Keratinocyte (primary cell): ENCODE results near the gene RAB5IF. TPM values are rescaled to one million over a fixed set of nuclear protein-coding genes. Genes with fewer than 3 reads are reported as not detected.

Experiments used
- DNase-seq: peaks from one replicate; pipeline ENCODE4 v3.0.0-alpha.2; 2011; ENCODE audit warnings: low read depth, missing footprints, low spot score
- FAIRE-seq: peaks from 2 replicates; lab custom pipeline; 2011; peaks lifted over from hg19 to GRCh38; lab: Jason Lieb, UNC
- H2AFZ ChIP-seq: 2 replicates; pipeline ENCODE4 v1.6.0; 2012; ENCODE audit warnings: low read length, control low read depth, inconsistent platforms; ENCODE audit not compliant: control insufficient read depth
- H3K27ac ChIP-seq: 2 replicates; pipeline ENCODE4 v1.5.1; 2011; ENCODE audit warnings: low read length; ENCODE audit not compliant: control insufficient read depth, insufficient read depth
- H3K27me3 ChIP-seq: 3 replicates; pipeline ENCODE4 v1.6.0; 2011; ENCODE audit warnings: low read length; ENCODE audit not compliant: control insufficient read depth, insufficient read depth; ENCODE audit errors: extremely low read depth
- H3K36me3 ChIP-seq, 2 experiments: 2 replicates in 1 of 2; 3 replicates in 1 of 2; pipeline ENCODE4 v1.5.1; 2011; ENCODE audit warnings: low read length in 2 of 2, mild to moderate bottlenecking in 1 of 2; ENCODE audit not compliant: control insufficient read depth in 2 of 2, insufficient read depth in 2 of 2; ENCODE audit errors: extremely low read depth in 1 of 2
- H3K4me1 ChIP-seq: 3 replicates; pipeline ENCODE4 v1.5.1; 2011; ENCODE audit warnings: low read length; ENCODE audit not compliant: control insufficient read depth, insufficient read depth; ENCODE audit errors: extremely low read depth
- H3K4me2 ChIP-seq: 3 replicates; pipeline ENCODE4 v1.6.0; 2011; ENCODE audit warnings: low read depth, low read length; ENCODE audit not compliant: control insufficient read depth, insufficient read depth; ENCODE audit errors: extremely low read depth
- H3K4me3 ChIP-seq, 3 experiments: fragments of 200-600 bp in 1 of 3; sonication (generic) in 1 of 3; 2 replicates in 2 of 3; 3 replicates in 1 of 3; pipeline ENCODE4 v1.5.1; 2011 to 2016; ENCODE audit warnings: low read length in 3 of 3, mild to moderate bottlenecking in 3 of 3, control low read depth in 2 of 3, inconsistent platforms in 1 of 3, low read depth in 1 of 3, mixed read lengths in 1 of 3, mixed run types in 1 of 3, moderate library complexity in 1 of 3; ENCODE audit not compliant: control insufficient read depth in 2 of 3, insufficient read depth in 2 of 3; ENCODE audit errors: extremely low read depth in 1 of 3
- H3K79me2 ChIP-seq: 2 replicates; pipeline ENCODE4 v1.6.0; 2012; ENCODE audit warnings: low read length; ENCODE audit not compliant: control insufficient read depth, insufficient read depth
- H3K9ac ChIP-seq: 3 replicates; pipeline ENCODE4 v1.6.0; 2011; ENCODE audit warnings: low read length; ENCODE audit not compliant: control insufficient read depth, insufficient read depth; ENCODE audit errors: extremely low read depth
- H3K9me1 ChIP-seq: 3 replicates; pipeline ENCODE4 v1.6.0; 2011; ENCODE audit warnings: low read length; ENCODE audit not compliant: control insufficient read depth, insufficient read depth; ENCODE audit errors: extremely low read depth
- H3K9me3 ChIP-seq: 2 replicates; pipeline ENCODE4 v1.5.1; 2012; ENCODE audit warnings: low read depth, low read length; ENCODE audit not compliant: control insufficient read depth
- H4K20me1 ChIP-seq: 3 replicates; pipeline ENCODE4 v1.6.0; 2011; ENCODE audit warnings: low read length; ENCODE audit not compliant: control insufficient read depth, insufficient read depth; ENCODE audit errors: extremely low read depth
- CTCF ChIP-seq, 3 experiments: IDR thresholded peaks in 1 of 3; conservative IDR thresholded peaks in 1 of 3; optimal IDR thresholded peaks in 1 of 3; 2 replicates in 2 of 3; 3 replicates in 1 of 3; pipeline versions ENCODE3 to v1.5.1; 2011; ENCODE audit warnings: low read length in 3 of 3, mild to moderate bottlenecking in 3 of 3, moderate library complexity in 2 of 3, control low read depth in 1 of 3, inconsistent platforms in 1 of 3; ENCODE audit not compliant: insufficient read depth in 2 of 3; ENCODE audit errors: extremely low read depth in 1 of 3
- EZH2 ChIP-seq: IDR thresholded peaks from one replicate; pipeline ENCODE4 v1.6.1; 2012; ENCODE audit warnings: inconsistent platforms, mild to moderate bottlenecking, low read length, moderate library complexity
- dilution Hi-C: fragments of 300-500 bp; cut with MboI; formaldehyde crosslinking; loops from one replicate; pipeline ENCODE4 v1.7.0; 2020; ENCODE audit warnings: low sequenced_read_pairs; ENCODE audit not compliant: extremely low pct_ligation_motif_present
- polyA minus RNA-seq, 3 experiments: library from RNA; depleted of rRNA, polyadenylated mRNA; stranded (reverse); fragments of >200 nt; gene quantifications; 1 replicate in 1 of 3; 2 replicates in 1 of 3; 3 replicates in 1 of 3; pipeline ENCODE4 v1.2.3, GENCODE V29; 2011
- polyA plus RNA-seq, 5 experiments: library from polyadenylated mRNA; depleted of rRNA in 3 of 5; stranded (reverse) in 3 of 5; stranded (forward) in 1 of 5; unstranded in 1 of 5; fragments of >200 nt; gene quantifications; 1 replicate in 1 of 5; 2 replicates in 3 of 5; 3 replicates in 1 of 5; pipeline versions ENCODE4 v1.2.1 to v1.2.3, GENCODE V29; 2011 to 2012; ENCODE audit warnings: missing spikeins in 2 of 5, low read depth in 1 of 5, low replicate concordance in 1 of 5

RAB5IF gene, protein sequence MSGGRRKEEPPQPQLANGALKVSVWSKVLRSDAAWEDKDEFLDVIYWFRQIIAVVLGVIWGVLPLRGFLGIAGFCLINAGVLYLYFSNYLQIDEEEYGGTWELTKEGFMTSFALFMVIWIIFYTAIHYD
- 134 to 203 TPM (median 188 TPM) in 3 replicates for polyA plus RNA-seq
- polyA plus RNA-seq (2011; ENCODE audit: low read depth) = 17.4 TPM
- 169 and 262 TPM in 2 replicates for polyA plus RNA-seq (2011; cell fraction: cytosol; rRNA removed)
- polyA plus RNA-seq (2011; cell fraction: nucleus; rRNA removed) = 126 and 144 TPM in 2 replicates
- 105 and 115 TPM in 2 replicates for polyA plus RNA-seq (2012; ENCODE audit: low replicate concordance)
- 49.9 to 83.7 TPM (median 56.2 TPM) in 3 replicates for polyA minus RNA-seq
- 97.1 TPM for polyA minus RNA-seq (2011; cell fraction: cytosol; rRNA and poly(A)+ RNA removed)
- 19.6 and 20.7 TPM in 2 replicates for polyA minus RNA-seq (2011; cell fraction: nucleus; rRNA and poly(A)+ RNA removed)

- H3K4me1 ChIP-seq = peaks cover 19% of the 10 kb centered on the region
- DNase-seq (peak; percentile 91), FAIRE-seq (no peak)
- H3K27me3 ChIP-seq = no peaks in the 10 kb centered on the region
- peaks cover 14 to 17% of the 10 kb centered on the region in 2 experiments for H3K36me3 ChIP-seq
- peaks cover 34% of the 10 kb centered on the region for H3K79me2 ChIP-seq
- H2AFZ ChIP-seq = peak within 1 kb of the TSS; percentile 97
- H4K20me1 ChIP-seq = peaks cover 3% of the 10 kb centered on the region
- dilution Hi-C loops = no loop called here
- peak within 1 kb of the TSS; percentile 87 for H3K4me2 ChIP-seq
- H3K4me3 ChIP-seq = peak within 1 kb of the TSS; percentile 67 to 91 (median 79)
- peak within 1 kb of the TSS; percentile 67 for H3K27ac ChIP-seq
- no peaks in the 10 kb centered on the region for H3K9me3 ChIP-seq
- H3K9ac ChIP-seq = peak within 1 kb of the TSS; percentile 83
- no peaks in the 10 kb centered on the region for H3K9me1 ChIP-seq
- TF ChIP-seq CTCF (optimal IDR thresholded peaks at IDR 0.05 in 1 of 3, IDR thresholded peaks at IDR 0.05 in 1 of 3, conservative IDR thresholded peaks at IDR 0.05 in 1 of 3; ENCODE audit: extremely low read depth in 1 of 3, insufficient read depth in 2 of 3, low read length in 3 of 3) = peak; percentile 93 to 100 (median 97)
- no peak for TF ChIP-seq EZH2
These were observed at the start of gene RAB5IF for GRCh38 chr20:36605399-36606157. Gene RAB5IF (plus strand): TSS chr20:36605779. CDS start chr20:36605952, 173 bp downstream.

DNA sequence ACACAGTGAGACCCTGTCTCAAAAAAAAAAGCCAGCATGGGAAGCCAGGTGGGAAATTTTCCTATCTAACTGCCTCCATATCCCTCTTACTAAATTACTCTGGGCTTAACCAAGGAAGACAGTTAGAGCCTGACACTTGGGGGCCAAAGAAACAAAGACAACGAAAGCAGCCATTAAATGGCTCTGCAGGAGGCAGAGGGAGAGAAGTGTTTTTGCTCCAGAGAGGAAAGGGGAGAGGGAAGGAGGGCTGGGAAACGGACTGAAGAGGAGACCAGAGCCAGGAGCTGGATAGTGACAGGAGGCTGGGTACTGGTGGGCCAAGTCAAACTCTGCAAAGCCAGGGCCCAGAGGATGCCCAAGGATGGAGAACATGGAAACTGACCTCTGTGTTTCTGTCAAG is 42.9 kb upstream of the RAB5IF start:
- FAIRE-seq = no peak

More for the DNA sequence above, 42.9 kb upstream of the RAB5IF start:
- DNase-seq = no peak
- Histone ChIP-seq H3K9me3 (no peaks in the 10 kb centered on the region), H4K20me1 (no peaks in the 10 kb centered on the region), H3K36me3 (no peaks in the 10 kb centered on the region), H3K4me3 (no peak overlapping the region), H3K27ac (no peak overlapping the region), H3K4me1 (no peaks in the 10 kb centered on the region), H2AFZ (no peak overlapping the region), H3K9me1 (no peaks in the 10 kb centered on the region), H3K4me2 (no peak overlapping the region), H3K27me3 (no peaks in the 10 kb centered on the region), H3K9ac (no peak overlapping the region), H3K79me2 (no peaks in the 10 kb centered on the region)
- no peak for TF ChIP-seq CTCF (optimal IDR thresholded peaks at IDR 0.05 in 1 of 3, IDR thresholded peaks at IDR 0.05 in 1 of 3, conservative IDR thresholded peaks at IDR 0.05 in 1 of 3; ENCODE audit: extremely low read depth in 1 of 3, insufficient read depth in 2 of 3, low read length in 3 of 3)
- no peak for TF ChIP-seq EZH2
- dilution Hi-C loops = no loop called here
